GM19467 (cell line): ENCODE measurements around the gene ZNF484.

Source experiments
- ATAC-seq: cut with Tn5 transposase; IDR thresholded peaks from one replicate; pipeline ENCODE4 v1.9.1; 2021; ENCODE audit warnings: mild to moderate bottlenecking, moderate library complexity; ENCODE audit not compliant: unreplicated experiment

The ZNF484 gene

GRCh38 chr9:92795598-92796336 lies 82.1 kb downstream of the ZNF484 start:
- ATAC-seq: no peak
